Keratinocyte (primary cell): Measurements from ENCODE around the gene DNM2.

Source experiments
- EZH2 ChIP-seq: IDR thresholded peaks from one replicate; pipeline ENCODE4 v1.6.1; 2012; ENCODE audit warnings: inconsistent platforms, mild to moderate bottlenecking, low read length, moderate library complexity
- TF ChIP-seq, protein P1 (sequence below), 3 experiments: IDR thresholded peaks in 1 of 3; conservative IDR thresholded peaks in 1 of 3; optimal IDR thresholded peaks in 1 of 3; 2 replicates in 2 of 3; 3 replicates in 1 of 3; pipeline versions ENCODE3 to v1.5.1; 2011; ENCODE audit warnings: low read length in 3 of 3, mild to moderate bottlenecking in 3 of 3, moderate library complexity in 2 of 3, control low read depth in 1 of 3, inconsistent platforms in 1 of 3; ENCODE audit not compliant: insufficient read depth in 2 of 3; ENCODE audit errors: extremely low read depth in 1 of 3

DNA sequence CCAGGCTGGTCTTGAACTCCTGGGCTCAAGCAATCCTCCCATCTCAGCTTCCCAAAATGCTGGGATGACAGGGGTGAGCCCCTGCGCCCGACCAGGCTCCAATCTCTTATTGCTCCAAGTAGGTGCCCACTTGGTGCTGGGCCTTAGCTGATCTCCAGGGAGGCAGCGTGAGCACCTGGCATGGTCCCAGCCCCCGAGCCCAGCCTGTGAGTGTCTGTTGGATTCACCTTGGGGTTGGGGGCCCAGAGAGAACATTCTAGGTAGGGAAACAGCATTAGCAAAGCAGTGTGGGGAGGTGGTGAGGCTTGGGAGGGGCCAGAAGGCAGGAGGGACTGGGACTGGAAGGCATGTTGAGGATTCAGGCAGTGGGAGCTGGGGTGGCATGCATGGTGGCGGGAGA, 45.5 kb downstream of the DNM2 start:
- TF ChIP-seq, protein P1, sequence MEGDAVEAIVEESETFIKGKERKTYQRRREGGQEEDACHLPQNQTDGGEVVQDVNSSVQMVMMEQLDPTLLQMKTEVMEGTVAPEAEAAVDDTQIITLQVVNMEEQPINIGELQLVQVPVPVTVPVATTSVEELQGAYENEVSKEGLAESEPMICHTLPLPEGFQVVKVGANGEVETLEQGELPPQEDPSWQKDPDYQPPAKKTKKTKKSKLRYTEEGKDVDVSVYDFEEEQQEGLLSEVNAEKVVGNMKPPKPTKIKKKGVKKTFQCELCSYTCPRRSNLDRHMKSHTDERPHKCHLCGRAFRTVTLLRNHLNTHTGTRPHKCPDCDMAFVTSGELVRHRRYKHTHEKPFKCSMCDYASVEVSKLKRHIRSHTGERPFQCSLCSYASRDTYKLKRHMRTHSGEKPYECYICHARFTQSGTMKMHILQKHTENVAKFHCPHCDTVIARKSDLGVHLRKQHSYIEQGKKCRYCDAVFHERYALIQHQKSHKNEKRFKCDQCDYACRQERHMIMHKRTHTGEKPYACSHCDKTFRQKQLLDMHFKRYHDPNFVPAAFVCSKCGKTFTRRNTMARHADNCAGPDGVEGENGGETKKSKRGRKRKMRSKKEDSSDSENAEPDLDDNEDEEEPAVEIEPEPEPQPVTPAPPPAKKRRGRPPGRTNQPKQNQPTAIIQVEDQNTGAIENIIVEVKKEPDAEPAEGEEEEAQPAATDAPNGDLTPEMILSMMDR (optimal IDR thresholded peaks at IDR 0.05 in 1 of 3, IDR thresholded peaks at IDR 0.05 in 1 of 3, conservative IDR thresholded peaks at IDR 0.05 in 1 of 3; ENCODE audit: extremely low read depth in 1 of 3, insufficient read depth in 2 of 3, low read length in 3 of 3) = no peak
- TF ChIP-seq EZH2 = no peak
